HCT116 (cell line): ENCODE results near the gene DHX30. TPM values are rescaled to one million over a fixed set of nuclear protein-coding genes. Genes with fewer than 3 reads are reported as not detected.

ENCODE experiments used
- ATAC-seq: fragments of 200-7000 bp; cut with Tn5 transposase; 2 replicates; pipeline ENCODE4 v1.9.1; 2020; ENCODE audit warnings: mild to moderate bottlenecking, moderate library complexity
- BruUV-seq: library from RNA; stranded (reverse); fragments of 400-500 nt; replicated peaks from 2 replicates; lab custom pipeline; 2021; lab: Mats Ljungman, UMichigan
- CTCF ChIA-PET: fragments of 300-600 bp; sonication (Branson Sonifier 250); formaldehyde crosslinking; loops from one replicate; lab custom pipeline; 2021; ENCODE audit warnings: antibody characterized with exemption; lab: Charles Lee
- POLR2A ChIA-PET: fragments of 300-600, 350-600 bp; sonication (Branson Sonifier 250); formaldehyde crosslinking; loops from one replicate; lab custom pipeline; 2021; ENCODE audit warnings: antibody characterized with exemption; lab: Charles Lee
- RAD21 ChIA-PET, 2 experiments: fragments of 300-600 bp; sonication (Branson Sonifier 250); formaldehyde crosslinking; loops; one replicate each; lab custom pipeline; 2023; ENCODE audit warnings: low total read pairs in 2 of 2; ENCODE audit not compliant: uncharacterized antibody in 2 of 2, unreplicated experiment in 2 of 2, low non-redundant PET in 1 of 2; lab: Charles Lee
- DNase-seq: peaks from one replicate; pipeline ENCODE4 v3.0.0-alpha.2; 2010; ENCODE audit warnings: low read depth, low spot score
- H2AFZ ChIP-seq: fragments of 200-600 bp; shearing (Covaris generic), sonication (generic); 2 replicates; pipeline ENCODE4 v1.6.1; 2017; ENCODE audit warnings: low read depth, mixed run types, mixed read lengths, antibody characterized with exemption, low read length; ENCODE audit not compliant: poor library complexity, severe bottlenecking
- H3K27ac ChIP-seq: 2 replicates; pipeline ENCODE4 v1.5.1; 2012; ENCODE audit warnings: low read depth, low read length
- H3K27me3 ChIP-seq: fragments of 200-600 bp; sonication (generic); 2 replicates; pipeline ENCODE4 v1.6.1; 2016; ENCODE audit warnings: mixed run types, low read length, mixed read lengths; ENCODE audit not compliant: insufficient read depth
- H3K36me3 ChIP-seq, 2 experiments: fragments of 200-500 bp in 1 of 2; fragments of 200-600 bp in 1 of 2; sonication (Bioruptor generic) in 1 of 2; sonication (generic) in 1 of 2; 2 replicates each; pipeline versions ENCODE4 v1.5.1 to v1.6.1; 2014 to 2016; ENCODE audit warnings: low read length in 2 of 2, inconsistent platforms in 1 of 2, mixed read lengths in 1 of 2, mixed run types in 1 of 2; ENCODE audit not compliant: insufficient read depth in 2 of 2, control insufficient read depth in 1 of 2
- H3K4me1 ChIP-seq, 2 experiments: fragments of 200-600 bp in 1 of 2; sonication (generic) in 1 of 2; 2 replicates each; pipeline versions ENCODE4 v1.5.1 to v1.6.1; 2012 to 2017; ENCODE audit warnings: low read length in 2 of 2, inconsistent platforms in 1 of 2, mild to moderate bottlenecking in 1 of 2, mixed read lengths in 1 of 2, mixed run types in 1 of 2, moderate library complexity in 1 of 2; ENCODE audit not compliant: insufficient read depth in 2 of 2, control insufficient read depth in 1 of 2
- H3K4me2 ChIP-seq: fragments of 200-600 bp; sonication (generic); 2 replicates; pipeline ENCODE4 v1.6.1; 2017; ENCODE audit warnings: mixed run types, low read length, mixed read lengths
- H3K4me3 ChIP-seq, 2 experiments: fragments of 200-600 bp in 1 of 2; sonication (generic) in 1 of 2; replicated peaks in 1 of 2; 2 replicates each; pipeline ENCODE4 v1.5.1; 2011 to 2016; ENCODE audit warnings: low read length in 2 of 2, control low read depth in 1 of 2, low read depth in 1 of 2, mild to moderate bottlenecking in 1 of 2, mixed read lengths in 1 of 2, mixed run types in 1 of 2
- H3K79me2 ChIP-seq: fragments of 200-600 bp; sonication (generic); 2 replicates; pipeline ENCODE4 v1.6.1; 2017; ENCODE audit warnings: mild to moderate bottlenecking, mixed run types, low read length, moderate library complexity, mixed read lengths; ENCODE audit not compliant: insufficient read depth
- H3K9ac ChIP-seq: fragments of 200-600 bp; sonication (generic); 2 replicates; pipeline ENCODE4 v1.6.1; 2016; ENCODE audit warnings: low read length, mixed read lengths
- H3K9me2 ChIP-seq: fragments of 200-600 bp; sonication (generic), shearing (Covaris generic); 2 replicates; pipeline ENCODE4 v1.6.1; 2017; ENCODE audit warnings: mixed run types, mild to moderate bottlenecking, moderate library complexity; ENCODE audit not compliant: insufficient read depth
- H3K9me3 ChIP-seq, 2 experiments: fragments of 200-500 bp in 1 of 2; fragments of 200-600 bp in 1 of 2; sonication (Bioruptor generic) in 1 of 2; sonication (generic) in 1 of 2; 2 replicates each; pipeline ENCODE4 v1.6.1; 2014 to 2017; ENCODE audit warnings: low read length in 2 of 2, mixed read lengths in 2 of 2, inconsistent platforms in 1 of 2, low read depth in 1 of 2, mild to moderate bottlenecking in 1 of 2, mixed run types in 1 of 2, moderate library complexity in 1 of 2; ENCODE audit not compliant: control insufficient read depth in 1 of 2, insufficient read depth in 1 of 2
- H4K20me1 ChIP-seq: fragments of 200-600 bp; sonication (generic), shearing (Covaris generic); 2 replicates; pipeline ENCODE4 v1.6.1; 2017; ENCODE audit warnings: mixed run types, mild to moderate bottlenecking, moderate library complexity; ENCODE audit not compliant: insufficient read depth
- CBX3 ChIP-seq: IDR thresholded peaks from 2 replicates; pipeline ENCODE4 v1.6.1; 2012; ENCODE audit warnings: low read depth
- CEBPB ChIP-seq: IDR thresholded peaks from 2 replicates; pipeline ENCODE4 v1.6.1; 2012; ENCODE audit warnings: low read depth
- CTCF ChIP-seq, 3 experiments: fragments of 200-600 bp in 1 of 3; sonication (generic) in 1 of 3; IDR thresholded peaks in 2 of 3; conservative IDR thresholded peaks in 1 of 3; 2 replicates each; pipeline ENCODE4 v1.5.1; 2012 to 2017; ENCODE audit warnings: low read depth in 2 of 3, low read length in 2 of 3, antibody characterized with exemption in 1 of 3, borderline replicate concordance in 1 of 3, control low read depth in 1 of 3, mild to moderate bottlenecking in 1 of 3, mixed read lengths in 1 of 3, mixed run types in 1 of 3, moderate library complexity in 1 of 3; ENCODE audit not compliant: insufficient read depth in 1 of 3
- ELF1 ChIP-seq: IDR thresholded peaks from 2 replicates; pipeline ENCODE4 v1.6.1; 2012; ENCODE audit warnings: low read depth, borderline replicate concordance
- EZH2 ChIP-seq: fragments of 200-600 bp; sonication (generic); IDR thresholded peaks from 2 replicates; pipeline ENCODE4 v1.6.1; 2017; ENCODE audit warnings: antibody characterized with exemption, mixed run types
- EZH2phosphoT487 ChIP-seq: fragments of 200-600 bp; IDR thresholded peaks from 2 replicates; pipeline ENCODE4 v1.6.1; 2018; ENCODE audit warnings: antibody characterized with exemption, borderline replicate concordance
- FOSL1 ChIP-seq: IDR thresholded peaks from 2 replicates; pipeline ENCODE4 v1.6.1; 2012; ENCODE audit warnings: low read depth
- POLR2A ChIP-seq: IDR thresholded peaks from 2 replicates; pipeline ENCODE4 v1.7.0; 2011; ENCODE audit warnings: borderline replicate concordance; ENCODE audit not compliant: insufficient read depth, insufficient read length; ENCODE audit errors: extremely low read depth
- POLR2AphosphoS5 ChIP-seq: IDR thresholded peaks from 2 replicates; pipeline ENCODE4 v1.6.1; 2011; ENCODE audit warnings: mild to moderate bottlenecking, low read depth, low read length, moderate library complexity
- RAD21 ChIP-seq: IDR thresholded peaks from 2 replicates; pipeline ENCODE4 v1.6.1; 2012; ENCODE audit warnings: low read depth, mild to moderate bottlenecking
- SIN3A ChIP-seq: IDR thresholded peaks from 2 replicates; pipeline ENCODE4 v1.6.1; 2012; ENCODE audit warnings: low read depth
- SP1 ChIP-seq: IDR thresholded peaks from 2 replicates; pipeline ENCODE4 v1.6.1; 2012; ENCODE audit warnings: low read depth
- TCF7L2 ChIP-seq: IDR thresholded peaks from 2 replicates; pipeline ENCODE4 v1.7.0; 2011; ENCODE audit warnings: borderline replicate concordance, inconsistent platforms; ENCODE audit not compliant: insufficient read depth, insufficient read length; ENCODE audit errors: extremely low read depth
- YY1 ChIP-seq: IDR thresholded peaks from 2 replicates; pipeline ENCODE4 v1.6.1; 2011; ENCODE audit warnings: low read length, low read depth, moderate library complexity, mild to moderate bottlenecking; ENCODE audit not compliant: insufficient replicate concordance; ENCODE audit errors: extremely low read depth
- ZBTB33 ChIP-seq: IDR thresholded peaks from 2 replicates; pipeline ENCODE4 v1.6.1; 2011; ENCODE audit warnings: mild to moderate bottlenecking, low read length, moderate library complexity; ENCODE audit not compliant: insufficient replicate concordance; ENCODE audit errors: extremely low read depth
- ZNF274 ChIP-seq: fragments of 200-500 bp; sonication (Bioruptor generic); IDR thresholded peaks from 2 replicates; pipeline ENCODE4 v1.6.1; 2014; ENCODE audit warnings: mild to moderate bottlenecking, low read depth, low read length, inconsistent platforms
- intact Hi-C: fragments of 100-400 bp; cut with micrococcal nuclease; formaldehyde crosslinking; loops from 2 replicates; pipeline ENCODE4 v1.10.0; 2022
- total RNA-seq: library from RNA; stranded (reverse); gene quantifications from one replicate; pipeline ENCODE4 v1.2.1, GENCODE V29; 2021; ENCODE audit not compliant: unreplicated experiment

Gene DHX30
- total RNA-seq, 1 experiment from 2014 or later, result 114 TPM

GRCh38 chr3:47813551-47814177, 10.7 kb downstream of the DHX30 start:
- ATAC-seq, result no peak
- TF ChIP-seq CBX3, result no peak
- TF ChIP-seq ZBTB33, result no peak
- no peak for TF ChIP-seq ELF1
- no peak for TF ChIP-seq RAD21
- TF ChIP-seq SP1, result no peak
- TF ChIP-seq CEBPB, result no peak
- TF ChIP-seq CTCF (IDR thresholded peaks at IDR 0.05 in 2 of 3, conservative IDR thresholded peaks at IDR 0.05 in 1 of 3; ENCODE audit: borderline replicate concordance in 1 of 3, insufficient read depth in 1 of 3, low read depth in 2 of 3, low read length in 2 of 3), result no peak
- TF ChIP-seq FOSL1, result no peak
- no peak for TF ChIP-seq TCF7L2
- TF ChIP-seq POLR2AphosphoS5, result no peak
- no peak for TF ChIP-seq EZH2
- no peak for TF ChIP-seq ZNF274
- no peak for TF ChIP-seq EZH2phosphoT487
- TF ChIP-seq POLR2A, result no peak
- no peak for TF ChIP-seq YY1
- TF ChIP-seq SIN3A, result no peak
- CTCF ChIA-PET, result no interaction called here

More at GRCh38 chr3:47813551-47814177, 10.7 kb downstream of the DHX30 start:
- ChIA-PET POLR2A (no interaction called here), RAD21 (no interaction called here)
- Histone ChIP-seq H3K36me3 (peaks cover 21 to 23% of the 10 kb centered on the region in 2 experiments), H3K79me2 (no peaks in the 10 kb centered on the region), H3K27me3 (no peaks in the 10 kb centered on the region), H3K9me2 (no peaks in the 10 kb centered on the region), H3K9ac (no peak overlapping the region), H4K20me1 (no peaks in the 10 kb centered on the region), H3K27ac (no peak overlapping the region), H3K4me3 (no peak overlapping the region), H3K9me3 (no peaks in the 10 kb centered on the region), H3K4me1 (no peaks in the 10 kb centered on the region), H3K4me2 (no peak overlapping the region), H2AFZ (no peak overlapping the region)
- intact Hi-C loops, result no loop called here
- no peak for DNase-seq
- no TSS peak for BruUV-seq
